Measurements from ENCODE around the gene NECAP2.

DNA sequence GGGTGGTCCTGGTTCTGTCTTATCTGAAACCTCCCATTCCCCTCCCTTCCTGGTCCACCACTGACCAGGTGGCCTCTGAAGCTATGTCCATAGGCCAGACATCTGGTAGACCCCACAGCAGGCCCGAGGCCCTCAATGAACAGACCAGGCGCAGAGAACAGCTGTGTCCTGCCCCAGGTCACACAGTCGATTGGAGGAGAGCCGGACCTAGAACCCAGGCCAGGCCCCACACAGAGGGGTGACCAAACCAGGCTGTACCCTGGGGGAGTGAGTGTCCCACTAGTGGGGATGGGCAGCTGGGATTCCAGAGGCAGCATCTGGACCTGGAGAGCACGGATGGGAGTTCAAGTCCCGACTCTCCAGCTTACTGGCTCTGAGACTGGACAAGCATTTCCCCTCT lies 44.4 kb downstream of the NECAP2 start:
- TF ChIP-seq, protein P1, sequence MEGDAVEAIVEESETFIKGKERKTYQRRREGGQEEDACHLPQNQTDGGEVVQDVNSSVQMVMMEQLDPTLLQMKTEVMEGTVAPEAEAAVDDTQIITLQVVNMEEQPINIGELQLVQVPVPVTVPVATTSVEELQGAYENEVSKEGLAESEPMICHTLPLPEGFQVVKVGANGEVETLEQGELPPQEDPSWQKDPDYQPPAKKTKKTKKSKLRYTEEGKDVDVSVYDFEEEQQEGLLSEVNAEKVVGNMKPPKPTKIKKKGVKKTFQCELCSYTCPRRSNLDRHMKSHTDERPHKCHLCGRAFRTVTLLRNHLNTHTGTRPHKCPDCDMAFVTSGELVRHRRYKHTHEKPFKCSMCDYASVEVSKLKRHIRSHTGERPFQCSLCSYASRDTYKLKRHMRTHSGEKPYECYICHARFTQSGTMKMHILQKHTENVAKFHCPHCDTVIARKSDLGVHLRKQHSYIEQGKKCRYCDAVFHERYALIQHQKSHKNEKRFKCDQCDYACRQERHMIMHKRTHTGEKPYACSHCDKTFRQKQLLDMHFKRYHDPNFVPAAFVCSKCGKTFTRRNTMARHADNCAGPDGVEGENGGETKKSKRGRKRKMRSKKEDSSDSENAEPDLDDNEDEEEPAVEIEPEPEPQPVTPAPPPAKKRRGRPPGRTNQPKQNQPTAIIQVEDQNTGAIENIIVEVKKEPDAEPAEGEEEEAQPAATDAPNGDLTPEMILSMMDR (IDR thresholded peaks at IDR 0.05): no peak
- TF ChIP-seq SREBF2 (IDR thresholded peaks at IDR 0.05) (no peak), RAD21 (conservative IDR thresholded peaks at IDR 0.05 in 1 of 2, IDR thresholded peaks at IDR 0.05 in 1 of 2) (no peak), CHD2 (IDR thresholded peaks at IDR 0.05; ENCODE audit: low read length, partially characterized antibody) (no peak), JUN (IDR thresholded peaks at IDR 0.05) (no peak), NFE2L2 (conservative IDR thresholded peaks at IDR 0.05; ENCODE audit: low read length) (no peak), POLR2A (IDR thresholded peaks at IDR 0.05; ENCODE audit: low read length) (no peak)
- TF ChIP-seq, protein P2, sequence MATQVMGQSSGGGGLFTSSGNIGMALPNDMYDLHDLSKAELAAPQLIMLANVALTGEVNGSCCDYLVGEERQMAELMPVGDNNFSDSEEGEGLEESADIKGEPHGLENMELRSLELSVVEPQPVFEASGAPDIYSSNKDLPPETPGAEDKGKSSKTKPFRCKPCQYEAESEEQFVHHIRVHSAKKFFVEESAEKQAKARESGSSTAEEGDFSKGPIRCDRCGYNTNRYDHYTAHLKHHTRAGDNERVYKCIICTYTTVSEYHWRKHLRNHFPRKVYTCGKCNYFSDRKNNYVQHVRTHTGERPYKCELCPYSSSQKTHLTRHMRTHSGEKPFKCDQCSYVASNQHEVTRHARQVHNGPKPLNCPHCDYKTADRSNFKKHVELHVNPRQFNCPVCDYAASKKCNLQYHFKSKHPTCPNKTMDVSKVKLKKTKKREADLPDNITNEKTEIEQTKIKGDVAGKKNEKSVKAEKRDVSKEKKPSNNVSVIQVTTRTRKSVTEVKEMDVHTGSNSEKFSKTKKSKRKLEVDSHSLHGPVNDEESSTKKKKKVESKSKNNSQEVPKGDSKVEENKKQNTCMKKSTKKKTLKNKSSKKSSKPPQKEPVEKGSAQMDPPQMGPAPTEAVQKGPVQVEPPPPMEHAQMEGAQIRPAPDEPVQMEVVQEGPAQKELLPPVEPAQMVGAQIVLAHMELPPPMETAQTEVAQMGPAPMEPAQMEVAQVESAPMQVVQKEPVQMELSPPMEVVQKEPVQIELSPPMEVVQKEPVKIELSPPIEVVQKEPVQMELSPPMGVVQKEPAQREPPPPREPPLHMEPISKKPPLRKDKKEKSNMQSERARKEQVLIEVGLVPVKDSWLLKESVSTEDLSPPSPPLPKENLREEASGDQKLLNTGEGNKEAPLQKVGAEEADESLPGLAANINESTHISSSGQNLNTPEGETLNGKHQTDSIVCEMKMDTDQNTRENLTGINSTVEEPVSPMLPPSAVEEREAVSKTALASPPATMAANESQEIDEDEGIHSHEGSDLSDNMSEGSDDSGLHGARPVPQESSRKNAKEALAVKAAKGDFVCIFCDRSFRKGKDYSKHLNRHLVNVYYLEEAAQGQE (IDR thresholded peaks at IDR 0.05): no peak

Measured in A549 (cell line).